Gastrocnemius medialis (tissue), 4 donors: ENCODE data around the gene DNPEP.

Source experiments
- CTCF ChIP-seq, 5 experiments: fragments of 450-650 bp in 3 of 5; fragments of 200-600 bp in 2 of 5; sonication (generic) in 2 of 5; IDR thresholded peaks in 4 of 5; conservative IDR thresholded peaks in 1 of 5; 1 replicate in 4 of 5; 2 replicates in 1 of 5; pipeline ENCODE4 v1.5.1; 2016 to 2019; ENCODE audit warnings: antibody characterized with exemption in 5 of 5, mild to moderate bottlenecking in 3 of 5, moderate library complexity in 3 of 5
- POLR2A ChIP-seq, 2 donors: fragments of 450-650 bp; IDR thresholded peaks; one replicate each; pipeline ENCODE4 v1.6.1; 2017; ENCODE audit warnings: antibody characterized with exemption in 2 of 2, mild to moderate bottlenecking in 2 of 2, moderate library complexity in 2 of 2

- TF ChIP-seq CTCF (IDR thresholded peaks at IDR 0.05 in 4 of 5, conservative IDR thresholded peaks at IDR 0.05 in 1 of 5): no peak
- TF ChIP-seq POLR2A (IDR thresholded peaks at IDR 0.05): peak; percentile 73 to 75
These were observed at the start of gene DNPEP for GRCh38 chr2:219387306-219388120.
